ENCODE data around the gene IL1R1.
"Not testable (repeated sequence)": the region's sequence is repeated elsewhere in the genome, so short reads cannot be mapped to it uniquely, and the experiment has no call there.

IL1R1 gene, protein sequence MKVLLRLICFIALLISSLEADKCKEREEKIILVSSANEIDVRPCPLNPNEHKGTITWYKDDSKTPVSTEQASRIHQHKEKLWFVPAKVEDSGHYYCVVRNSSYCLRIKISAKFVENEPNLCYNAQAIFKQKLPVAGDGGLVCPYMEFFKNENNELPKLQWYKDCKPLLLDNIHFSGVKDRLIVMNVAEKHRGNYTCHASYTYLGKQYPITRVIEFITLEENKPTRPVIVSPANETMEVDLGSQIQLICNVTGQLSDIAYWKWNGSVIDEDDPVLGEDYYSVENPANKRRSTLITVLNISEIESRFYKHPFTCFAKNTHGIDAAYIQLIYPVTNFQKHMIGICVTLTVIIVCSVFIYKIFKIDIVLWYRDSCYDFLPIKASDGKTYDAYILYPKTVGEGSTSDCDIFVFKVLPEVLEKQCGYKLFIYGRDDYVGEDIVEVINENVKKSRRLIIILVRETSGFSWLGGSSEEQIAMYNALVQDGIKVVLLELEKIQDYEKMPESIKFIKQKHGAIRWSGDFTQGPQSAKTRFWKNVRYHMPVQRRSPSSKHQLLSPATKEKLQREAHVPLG

DNA sequence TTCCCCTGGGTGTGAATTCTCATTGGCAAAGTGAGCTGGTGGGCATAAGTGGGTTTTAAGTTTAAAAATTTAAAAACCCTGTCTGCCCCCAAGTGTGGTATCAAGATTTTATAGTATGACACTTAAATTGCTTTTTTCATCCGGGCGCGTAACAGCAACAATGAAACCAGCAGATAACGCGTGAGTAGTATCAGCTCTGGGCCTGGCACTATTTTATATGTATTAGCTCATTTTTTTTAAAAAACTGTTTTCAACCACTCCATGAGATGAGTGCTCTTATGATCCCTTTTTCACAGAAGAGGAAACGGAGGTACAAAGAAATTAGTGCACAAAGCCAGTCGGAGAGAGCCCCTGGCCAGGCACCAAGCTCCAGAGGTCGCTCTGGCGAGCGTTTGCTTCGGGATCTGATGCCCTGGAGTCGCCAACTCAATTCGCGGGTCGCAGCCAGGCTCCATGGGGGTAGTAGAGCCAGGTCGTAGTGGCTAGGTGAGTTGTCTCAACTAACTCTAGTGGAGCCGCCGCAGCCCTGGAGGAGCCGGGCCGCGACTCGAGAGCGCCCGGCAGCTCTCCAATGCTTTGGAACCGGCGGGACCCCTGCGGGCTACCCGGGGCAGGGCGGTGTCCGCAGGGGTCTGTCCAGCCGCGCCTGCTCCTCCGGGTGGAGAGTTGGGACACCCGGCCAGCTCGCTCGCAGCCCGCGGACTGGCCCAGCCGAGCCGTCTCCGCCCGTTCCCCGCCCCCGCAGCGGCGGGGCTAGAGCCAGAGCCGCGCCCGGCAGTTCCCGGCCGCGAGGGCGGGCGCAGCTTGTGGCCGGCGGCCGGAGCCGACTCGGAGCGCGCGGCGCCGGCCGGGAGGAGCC is at the start of gene IL1R1:
IL1R1 (plus strand) TSS at position 777 of the 859 bp plus-strand sequence. CDS start 14,979 bp downstream, outside the sequence.
- no peak for DNase-seq

DNA sequence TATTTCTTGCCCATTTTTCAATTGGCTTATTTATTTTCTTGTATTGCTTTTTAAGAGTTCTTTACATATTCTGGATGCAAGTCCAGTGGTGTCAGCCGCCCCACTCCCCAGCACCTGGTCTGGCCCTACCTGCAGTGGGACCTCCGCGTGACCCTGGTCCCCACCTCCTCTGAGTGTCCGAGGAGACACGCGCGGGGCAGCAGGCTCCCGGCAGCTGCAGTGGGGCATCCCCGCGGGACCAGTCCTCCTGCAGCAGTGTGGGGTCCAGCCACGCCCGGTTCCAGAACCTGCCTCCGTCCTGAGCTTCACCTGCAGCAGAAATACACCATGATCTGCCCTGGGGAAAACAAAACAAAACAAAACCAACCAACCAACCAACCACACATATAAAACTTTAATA is 48.9 kb upstream of the IL1R1 start:
- DNase-seq, result no peak

DNA sequence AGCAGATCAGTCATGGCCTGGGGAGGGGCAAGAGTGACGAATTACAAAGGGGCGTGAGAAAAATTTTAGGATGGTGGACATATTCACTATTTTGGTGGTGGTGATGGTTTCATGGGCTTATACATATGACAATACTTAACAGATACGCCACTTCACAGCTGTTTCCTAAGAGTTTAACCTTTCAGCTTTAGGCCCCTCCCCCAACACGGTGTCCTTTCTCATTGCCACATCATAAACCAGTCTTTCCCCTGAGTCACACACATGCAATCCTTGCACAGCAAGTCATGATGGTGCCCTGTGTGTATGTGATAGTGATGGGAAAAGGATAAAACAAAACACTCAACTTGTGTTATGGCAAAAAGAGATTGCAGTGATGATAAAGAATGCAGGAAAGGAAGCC is 47.6 kb upstream of the IL1R1 start:
- DNase-seq, result no peak

DNA sequence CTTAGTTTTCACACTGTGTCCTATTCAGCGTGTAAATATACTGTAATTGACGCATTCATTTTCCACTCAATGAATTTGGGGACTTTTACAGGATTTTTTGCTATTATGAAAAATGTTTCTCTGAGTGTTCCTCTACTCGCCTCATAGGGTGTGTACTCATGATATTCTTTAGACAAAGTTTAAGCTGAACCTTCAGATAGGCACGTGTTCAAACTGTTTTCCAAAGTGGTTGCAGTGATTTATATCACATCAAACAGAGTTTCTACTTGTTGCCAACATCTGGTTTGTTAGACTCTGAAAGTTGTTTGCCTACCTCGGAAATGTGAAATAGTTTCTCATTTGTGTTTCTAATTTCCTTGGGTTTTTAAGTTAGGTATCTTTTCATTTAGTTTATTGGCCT is 46.4 kb upstream of the IL1R1 start:
- DNase-seq, result no peak

DNA sequence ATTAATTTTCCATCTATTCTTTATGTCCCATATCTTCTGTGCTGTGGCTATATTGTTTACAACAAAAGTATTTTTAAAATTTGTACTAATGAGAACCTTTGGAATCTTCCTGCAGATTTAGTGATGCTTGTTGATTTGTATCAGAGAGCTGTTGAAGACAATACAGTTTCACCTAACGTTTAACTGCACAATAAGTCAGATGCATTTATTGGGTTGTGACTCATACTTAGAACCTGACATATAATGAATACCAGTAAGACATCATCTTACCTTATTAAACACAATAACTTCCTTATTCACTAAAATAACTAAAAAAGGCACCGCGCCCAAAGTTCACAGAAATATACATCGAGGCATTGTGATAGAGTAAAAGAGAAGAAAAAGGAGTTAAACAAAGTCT is 43.8 kb upstream of the IL1R1 start:
- DNase-seq, result no peak

DNA sequence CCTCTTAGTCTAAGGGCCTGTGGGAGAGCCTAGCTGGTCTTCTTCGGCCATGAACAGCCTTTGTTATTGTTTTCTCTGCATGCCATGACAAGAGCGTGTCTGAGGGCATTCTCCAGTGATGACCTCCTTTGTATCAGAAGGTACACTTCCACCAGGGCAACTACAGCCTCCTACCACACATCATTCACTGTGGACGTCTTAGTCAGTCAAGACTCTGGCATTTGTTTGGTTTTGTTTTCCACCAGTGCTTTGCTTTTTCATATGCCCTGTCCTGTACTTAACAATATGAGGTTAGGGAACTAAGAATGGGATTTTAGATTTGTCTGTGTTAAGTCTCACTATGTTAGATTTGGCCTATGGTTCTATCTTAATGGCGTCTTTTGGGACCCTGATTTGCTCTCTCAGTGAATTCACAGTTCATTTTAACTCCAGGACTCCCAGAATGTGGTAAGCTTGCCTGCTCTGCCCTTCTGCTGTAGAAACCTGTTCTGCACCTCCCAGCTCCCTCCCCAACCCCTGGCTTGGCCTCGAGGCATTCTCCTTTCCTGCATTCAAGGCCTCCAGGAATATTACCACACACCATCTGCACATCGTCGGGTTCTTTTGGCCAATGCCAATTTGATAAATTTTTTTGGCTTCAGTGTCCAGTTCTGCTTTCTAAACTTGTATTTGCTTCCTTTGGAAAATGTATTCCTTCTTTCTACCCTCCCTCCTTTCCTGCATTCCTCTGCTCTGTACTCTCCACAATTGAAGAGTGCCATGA is 42.8 kb upstream of the IL1R1 start:
- DNase-seq, result no peak

DNA sequence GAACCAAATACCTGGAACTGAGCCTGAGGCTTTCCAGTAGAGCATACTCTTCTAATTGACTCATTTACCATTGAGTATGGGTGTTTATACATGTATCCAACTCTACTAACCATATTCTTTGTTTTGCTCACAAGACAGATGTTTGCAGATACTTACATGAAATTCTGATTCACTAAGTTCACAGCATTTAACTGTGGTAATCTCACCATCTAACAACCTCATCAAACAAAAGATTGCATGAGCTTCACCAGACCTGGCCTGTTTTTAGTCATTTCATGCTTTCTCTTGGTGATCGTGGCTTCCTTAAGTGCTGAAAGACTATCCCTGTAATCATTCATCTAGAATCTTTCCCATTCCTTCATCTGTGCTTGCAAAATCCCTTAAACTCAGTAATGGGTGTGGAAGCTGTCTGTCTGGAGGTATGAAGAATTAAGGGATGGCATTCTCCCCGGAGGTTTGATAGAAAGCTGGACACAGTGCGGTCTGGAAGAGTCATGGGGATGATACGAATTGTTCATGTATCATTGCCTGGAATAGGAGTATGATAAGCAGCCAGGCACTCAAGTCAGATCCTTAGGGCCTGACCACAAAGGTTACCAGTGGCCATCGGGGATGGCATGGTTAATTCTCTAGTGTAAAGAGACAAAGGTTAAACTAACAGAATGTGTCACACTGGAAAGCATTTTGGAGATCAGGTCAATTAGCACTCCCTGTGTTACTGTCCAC is 42.0 kb upstream of the IL1R1 start:
- DNase-seq, result no peak

DNA sequence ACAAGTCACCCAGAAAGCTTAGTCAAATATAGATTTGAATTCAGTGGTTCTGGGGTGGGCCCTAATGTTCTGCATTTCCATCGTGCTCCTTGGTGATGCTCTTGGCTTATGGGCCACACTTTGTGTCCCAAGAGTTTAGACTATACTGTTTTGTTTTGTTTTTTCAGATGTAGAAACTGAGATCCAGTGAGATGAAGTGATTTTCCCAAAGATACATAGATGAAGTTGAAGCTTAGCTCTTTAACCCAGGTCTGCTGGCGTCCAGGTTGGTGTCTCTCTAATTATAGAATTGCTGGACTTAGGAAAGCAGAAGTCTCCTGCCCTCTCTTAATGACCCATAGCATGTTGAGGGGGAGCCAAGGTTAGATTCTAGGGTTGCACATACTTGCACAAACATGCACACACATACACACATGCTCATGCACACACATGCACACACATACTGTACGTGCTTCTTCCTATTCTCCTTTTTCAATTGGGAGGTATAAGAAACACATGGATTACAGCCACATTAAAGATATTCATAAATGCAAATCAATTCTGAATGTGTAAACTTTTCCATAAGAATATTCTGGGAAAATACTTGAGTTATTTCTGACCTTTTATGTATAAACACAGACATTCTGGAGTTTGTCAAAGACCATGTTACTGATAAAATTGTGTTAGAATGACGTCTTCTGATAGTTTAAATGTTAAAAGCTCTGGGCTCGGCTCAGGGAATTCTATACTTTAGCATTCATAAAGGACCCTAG is 41.3 kb upstream of the IL1R1 start:
- DNase-seq, result no peak

DNA sequence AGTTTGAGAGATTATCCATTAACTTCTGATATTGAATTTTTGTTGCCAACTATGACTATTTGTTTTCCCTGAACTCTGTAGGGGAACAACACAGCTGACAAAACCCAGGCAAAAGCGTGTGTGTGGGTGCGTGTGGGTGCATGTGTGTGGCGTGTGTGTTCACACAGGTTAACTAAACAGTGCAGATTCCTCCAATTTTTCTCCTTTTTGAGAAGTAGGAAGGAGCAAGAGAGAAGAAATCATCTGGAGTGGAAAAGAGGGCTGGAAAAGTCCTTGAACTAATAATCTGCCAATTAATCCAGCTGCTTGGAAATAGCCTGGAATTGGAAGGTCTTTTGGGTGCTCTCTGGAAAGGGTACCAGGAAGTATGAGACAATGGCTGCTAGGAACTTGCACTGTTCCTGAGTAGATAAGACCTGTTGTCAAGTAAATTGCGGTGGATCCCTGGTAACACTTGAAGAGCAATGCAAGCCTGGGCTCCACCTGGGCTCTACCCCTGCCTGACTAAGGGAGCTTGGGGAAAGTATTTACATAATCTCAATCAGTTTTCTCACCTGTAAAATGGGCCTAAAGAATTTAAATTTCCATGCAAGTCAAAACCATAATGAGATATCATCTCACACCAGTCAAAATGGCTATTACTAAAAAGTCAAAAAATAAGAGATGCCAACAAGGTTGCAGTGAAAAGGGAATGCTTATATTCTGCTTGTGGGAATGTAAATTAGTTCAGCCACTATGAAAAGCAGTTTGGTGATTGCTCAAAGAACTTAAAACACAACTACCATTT is 40.5 kb upstream of the IL1R1 start:
- no peak for DNase-seq

DNA sequence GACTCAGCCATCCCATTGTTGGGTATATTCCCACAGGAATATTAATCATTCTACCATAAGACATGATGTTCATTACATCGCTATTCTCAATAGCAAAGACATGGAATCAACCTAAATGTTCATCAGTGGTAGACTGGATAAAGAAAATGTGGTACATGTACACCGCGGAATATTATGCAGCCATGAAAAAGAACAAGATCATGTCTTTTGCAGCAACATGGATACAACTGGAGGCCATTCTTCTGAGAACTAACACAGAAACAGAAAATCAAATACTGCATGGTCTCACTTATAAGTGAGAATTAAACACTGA is 40.0 kb upstream of the IL1R1 start:
- not testable (repeated sequence) for DNase-seq

DNA sequence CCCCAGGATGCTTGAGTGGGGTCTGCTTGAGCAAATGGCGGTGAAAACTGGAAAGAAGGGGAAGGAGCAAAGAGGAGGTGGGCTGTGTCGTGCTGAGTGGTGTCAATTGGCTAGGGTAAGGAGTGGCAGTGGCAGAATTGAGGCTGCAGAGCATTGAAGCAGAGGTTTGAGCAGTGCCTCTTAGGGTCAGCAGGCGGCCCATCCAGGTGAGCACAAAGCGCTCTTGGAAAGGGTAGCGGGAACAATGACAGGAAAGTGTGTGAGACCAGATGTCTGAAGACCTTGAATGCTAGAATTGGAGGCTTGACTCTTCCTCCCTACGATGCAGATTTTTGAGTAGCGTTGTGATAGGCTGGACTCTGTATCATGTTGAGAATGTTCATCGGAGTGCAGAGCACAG is 39.3 kb upstream of the IL1R1 start:
- no peak for DNase-seq

DNA sequence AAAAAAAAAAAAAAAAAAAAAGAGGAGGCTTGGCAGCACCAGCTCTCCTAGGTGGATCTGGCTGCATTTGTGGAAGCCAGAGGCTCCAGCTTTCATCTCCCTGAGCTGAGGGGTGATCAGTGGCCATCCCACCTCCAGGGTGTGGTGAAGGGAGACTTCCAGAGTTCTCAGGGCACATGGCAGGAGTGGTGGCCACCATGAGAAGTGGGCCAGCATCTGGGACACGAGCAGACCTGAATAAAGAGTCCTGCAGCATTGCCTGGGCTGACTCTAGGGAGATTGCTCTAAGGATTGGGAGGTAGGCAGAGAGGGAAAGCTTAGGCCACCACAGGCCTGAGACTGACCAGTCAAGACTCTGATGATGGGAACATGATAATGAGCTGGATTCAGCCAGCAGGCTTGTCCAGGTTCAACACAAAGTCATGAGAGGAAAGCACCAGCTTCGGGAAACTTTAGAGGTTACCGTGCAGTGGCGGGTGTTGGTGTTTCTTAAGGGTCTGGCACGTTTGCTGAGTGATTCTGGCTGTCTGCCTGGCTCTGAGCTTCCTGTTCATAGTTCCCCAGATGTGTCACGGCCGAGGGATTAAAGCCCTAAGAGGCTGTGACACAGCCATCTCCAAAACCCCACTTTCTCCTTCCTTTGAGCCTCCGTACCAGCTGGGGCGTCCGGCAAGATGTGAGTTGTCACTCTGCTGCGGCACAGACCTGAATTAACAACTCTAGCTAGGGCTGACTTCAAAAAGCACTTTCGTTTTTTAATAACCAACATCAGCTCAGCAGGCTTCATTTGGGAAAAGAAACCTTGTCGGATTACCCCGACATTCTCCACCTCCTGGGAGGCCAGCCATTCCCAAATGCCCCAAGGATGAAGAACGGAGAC is 38.3 kb upstream of the IL1R1 start:
- DNase-seq, result no peak

DNA sequence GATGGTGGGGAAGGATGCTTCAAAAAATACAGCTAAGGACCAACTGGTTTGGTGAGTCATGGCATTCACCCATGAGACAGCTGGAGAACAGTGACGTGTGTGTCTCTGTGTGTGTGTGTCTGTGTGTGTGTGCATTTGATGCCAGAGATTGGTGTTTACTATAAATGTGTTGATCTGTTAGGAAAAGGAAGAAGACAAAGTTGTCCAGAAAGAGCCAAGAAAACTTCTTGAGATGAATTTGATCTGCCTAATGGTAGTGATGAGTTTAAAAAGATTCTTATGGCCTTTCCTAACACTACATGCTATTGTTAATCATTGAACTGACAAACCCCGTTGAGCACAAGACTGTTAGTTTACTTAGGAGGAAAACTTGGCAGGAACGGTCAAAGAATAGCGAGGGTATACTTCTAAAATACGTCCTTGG is 36.4 kb upstream of the IL1R1 start:
- DNase-seq, result no peak

DNA sequence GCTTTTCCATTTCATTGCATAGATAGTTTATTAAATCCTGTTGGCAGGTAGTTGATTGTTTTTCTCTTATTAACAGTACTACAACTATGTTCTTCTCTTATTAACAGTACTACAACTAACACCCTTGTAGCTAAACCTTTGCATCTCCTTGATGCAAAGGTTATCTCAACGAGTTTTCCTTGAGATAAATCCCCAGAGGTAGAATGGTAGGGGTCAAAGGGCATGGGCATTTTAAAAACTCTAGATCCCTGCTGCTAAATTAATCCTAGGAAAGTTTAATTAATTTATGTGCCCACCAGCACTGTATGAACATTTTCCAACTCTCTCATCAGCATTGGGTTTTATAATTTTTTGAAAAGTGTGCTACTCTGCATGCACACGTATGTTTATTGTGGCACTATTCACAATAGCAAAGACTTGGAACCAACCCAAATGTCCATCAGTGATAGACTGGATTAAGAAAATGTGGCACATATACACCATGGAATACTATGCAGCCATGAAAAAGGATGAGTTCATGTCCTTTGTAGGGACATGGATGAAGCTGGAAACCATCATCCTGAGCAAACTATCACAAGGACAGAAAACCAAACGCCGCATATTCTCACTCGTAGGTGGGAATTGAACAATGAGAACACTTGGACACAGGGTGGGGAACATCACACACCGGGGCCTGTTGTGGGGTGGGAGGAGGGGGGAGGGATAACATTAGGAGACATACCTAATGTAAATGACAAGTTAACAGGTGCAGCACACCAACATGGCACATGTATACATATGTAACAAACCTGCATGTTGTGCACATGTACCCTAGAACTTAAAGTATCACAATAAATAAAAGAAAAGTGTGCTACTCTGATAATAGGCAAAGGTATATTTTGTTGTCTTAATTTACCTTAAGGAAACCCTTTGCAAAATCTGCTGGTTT is 35.5 kb upstream of the IL1R1 start:
- DNase-seq, result not testable (repeated sequence)

DNA sequence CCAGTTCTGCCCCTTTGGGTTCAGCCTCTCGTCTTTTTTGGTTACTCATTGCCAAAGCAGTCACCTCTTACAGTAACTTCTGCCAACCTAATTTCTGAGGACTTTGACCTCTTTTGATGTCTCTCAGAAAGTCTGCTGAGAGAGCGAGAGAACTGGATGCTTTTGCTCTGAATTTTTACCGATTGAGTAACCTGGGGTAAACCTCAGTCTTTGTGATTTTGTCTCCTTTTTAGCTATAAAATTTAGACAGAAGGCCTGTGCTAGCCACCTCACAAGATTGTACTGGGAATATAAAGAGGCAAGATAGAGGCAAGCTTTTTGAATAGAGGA is 34.8 kb upstream of the IL1R1 start:
- no peak for DNase-seq

DNA sequence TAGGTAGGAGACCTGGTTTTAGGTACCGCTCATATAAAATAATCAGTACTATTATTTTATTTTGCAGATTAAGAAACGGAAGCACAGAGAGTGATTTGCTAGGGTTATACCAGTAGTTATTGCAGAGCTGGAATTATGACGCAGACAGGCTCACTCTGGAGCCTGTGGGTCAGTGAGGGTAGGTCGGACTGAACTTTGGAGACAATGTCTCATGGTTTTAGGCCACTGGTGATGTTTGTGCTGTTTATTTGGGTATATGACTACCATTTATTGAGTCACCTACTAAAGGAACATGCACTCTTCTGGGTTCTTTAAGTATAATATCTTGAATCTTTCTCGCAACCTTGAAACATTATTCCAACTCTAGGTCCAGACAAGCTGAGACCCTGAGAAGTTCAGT is 33.5 kb upstream of the IL1R1 start:
- DNase-seq, result no peak

DNA sequence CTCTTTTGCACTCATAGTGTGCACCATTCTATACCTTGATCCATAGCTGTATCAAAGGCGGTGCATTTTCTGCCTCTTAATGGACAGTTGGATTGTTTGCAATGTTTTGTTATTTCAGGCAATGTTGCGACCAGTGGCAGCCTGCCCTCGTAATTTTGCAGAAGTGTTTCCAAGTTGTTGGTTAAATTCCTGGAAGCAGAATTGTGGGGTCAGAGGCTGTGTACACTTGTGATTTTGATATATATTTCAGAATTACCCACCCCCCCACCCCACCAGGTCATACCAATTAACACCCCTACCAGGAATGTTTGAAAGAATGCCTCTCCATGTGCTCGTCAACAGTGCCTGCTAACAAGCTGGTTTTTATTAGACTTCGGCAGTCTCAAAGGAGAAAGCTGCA is 32.4 kb upstream of the IL1R1 start:
- no peak for DNase-seq

DNA sequence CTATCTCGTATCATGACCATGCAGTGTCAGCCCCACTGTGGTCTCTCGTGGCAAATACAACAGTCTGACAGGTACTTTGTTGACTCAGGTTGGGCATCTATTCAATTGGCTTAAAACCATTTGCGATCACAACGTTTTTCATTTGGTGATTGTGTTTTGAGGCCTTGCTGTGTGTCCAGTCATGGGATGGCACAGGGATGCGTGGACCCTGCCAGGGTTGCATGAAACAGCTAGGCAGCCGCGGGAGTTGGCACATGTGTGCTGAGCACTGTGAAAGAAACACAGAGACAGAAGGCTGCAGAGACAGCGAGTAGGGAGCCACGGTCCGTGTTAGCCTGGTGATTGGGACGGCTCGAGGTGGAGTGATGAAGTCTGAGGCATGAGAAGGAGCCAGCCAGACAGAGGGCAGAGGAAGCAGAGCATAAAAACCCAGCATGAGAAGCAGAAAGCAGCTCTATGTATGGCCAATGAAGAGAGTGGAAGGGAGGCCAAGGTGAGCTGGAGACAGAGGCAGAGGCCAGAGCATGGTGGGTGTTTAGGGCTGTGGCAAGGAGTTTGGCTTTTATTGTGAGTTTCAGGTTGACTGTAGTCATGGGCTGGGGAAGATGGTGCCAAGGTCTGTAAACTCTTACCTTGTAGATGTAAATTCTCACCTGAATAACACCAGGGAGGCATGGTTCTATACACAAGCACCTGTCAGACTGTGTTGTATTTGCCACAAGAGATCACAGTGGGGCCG is 31.8 kb upstream of the IL1R1 start:
- no peak for DNase-seq
